Vagina (tissue), 2 donors: ENCODE measurements around the gene ATP2C2.

Source experiments
- CTCF ChIP-seq, 3 experiments: fragments of 450-650 bp in 2 of 3; fragments of 200-600 bp in 1 of 3; sonication (generic) in 1 of 3; IDR thresholded peaks; one replicate each; pipeline ENCODE4 v1.5.1; 2017 to 2019; ENCODE audit warnings: antibody characterized with exemption in 3 of 3, mild to moderate bottlenecking in 2 of 3, moderate library complexity in 2 of 3
- POLR2A ChIP-seq, 2 donors: fragments of 450-650 bp; IDR thresholded peaks; one replicate each; pipeline ENCODE4 v1.6.1; 2017; ENCODE audit warnings: antibody characterized with exemption in 2 of 2, mild to moderate bottlenecking in 2 of 2, moderate library complexity in 2 of 2
- POLR2AphosphoS5 ChIP-seq, 2 donors: sonication (generic); formaldehyde crosslinking; IDR thresholded peaks; one replicate each; pipeline ENCODE4 v1.9.0; 2017; ENCODE audit warnings: antibody characterized with exemption in 2 of 2, mild to moderate bottlenecking in 2 of 2, low read depth in 1 of 2; ENCODE audit not compliant: insufficient read depth in 1 of 2

DNA sequence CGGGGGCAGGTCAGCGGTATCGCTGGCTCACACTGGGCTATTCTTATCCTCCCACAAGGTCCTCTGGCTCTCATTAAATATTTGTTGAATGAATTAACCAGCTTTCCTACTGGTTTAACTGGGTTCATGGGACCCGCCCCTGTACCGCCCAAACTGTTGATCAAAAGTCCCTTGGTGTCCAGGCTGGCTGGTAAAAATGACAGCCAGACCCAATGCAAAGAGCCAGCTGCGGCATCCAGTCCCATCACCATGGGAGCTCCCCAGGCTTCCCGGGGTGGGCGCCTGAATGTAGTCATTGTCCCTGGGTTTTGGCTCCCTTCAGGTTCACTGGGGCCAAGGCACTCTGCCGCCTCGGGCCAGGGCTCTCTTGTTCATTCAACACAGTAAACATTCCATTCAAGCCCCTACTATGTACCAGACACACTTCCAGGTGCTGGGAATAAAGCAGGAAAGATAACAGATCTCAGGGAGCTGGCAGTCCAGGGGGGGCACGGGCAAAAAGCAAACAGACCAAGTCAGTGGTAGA, 11.7 kb upstream of the ATP2C2 start:
- TF ChIP-seq CTCF (IDR thresholded peaks at IDR 0.05): no peak
- no peak for TF ChIP-seq POLR2A (IDR thresholded peaks at IDR 0.05)
- TF ChIP-seq POLR2AphosphoS5 (IDR thresholded peaks at IDR 0.05; ENCODE audit: insufficient read depth in 1 of 2, low read depth in 1 of 2): no peak
